Adrenal gland (tissue), 12 donors: ENCODE measurements around the gene TMEM132D. TPM values are rescaled to one million over a fixed set of nuclear protein-coding genes. Genes with fewer than 3 reads are reported as not detected.

Source experiments
- DNase-seq, 7 donors: peaks; one replicate each; pipeline ENCODE4 v3.0.0-alpha.2; 2019 to 2020
- H3K27ac ChIP-seq, 5 donors: fragments of 200-600 bp; sonication (generic) in 4 of 5; 1 replicate in 3 of 5; 2 replicates in 2 of 5; pipeline versions ENCODE4 v1.5.1 to v1.8.0; 2016 to 2020; ENCODE audit warnings: mild to moderate bottlenecking in 1 of 5
- H3K27me3 ChIP-seq: fragments of 200-600 bp; 2 replicates; pipeline ENCODE4 v1.8.0; 2021
- H3K36me3 ChIP-seq, 2 donors: fragments of 200-600 bp; replicated peaks in 1 of 2; 1 replicate in 1 of 2; 2 replicates in 1 of 2; pipeline versions ENCODE4 v1.5.1 to v1.8.0; 2018 to 2022
- H3K4me1 ChIP-seq, 2 donors: fragments of 200-600 bp; replicated peaks in 1 of 2; 1 replicate in 1 of 2; 2 replicates in 1 of 2; pipeline versions ENCODE4 v1.5.1 to v1.8.0; 2018 to 2021
- H3K4me3 ChIP-seq, 4 donors: fragments of 200-600 bp; sonication (generic) in 3 of 4; one replicate each; pipeline ENCODE4 v1.5.1; 2016 to 2018
- H3K9me3 ChIP-seq, 3 donors: fragments of 200-600 bp; sonication (generic) in 1 of 3; replicated peaks in 1 of 3; 1 replicate in 2 of 3; 2 replicates in 1 of 3; pipeline versions ENCODE4 v1.5.1 to v1.8.0; 2016 to 2021
- CTCF ChIP-seq, 6 experiments: fragments of 450-650 bp in 4 of 6; fragments of 200-600 bp in 2 of 6; sonication (generic) in 1 of 6; IDR thresholded peaks; 1 replicate in 5 of 6; 2 replicates in 1 of 6; pipeline versions ENCODE4 v1.5.1 to v1.8.0; 2016 to 2021; ENCODE audit warnings: antibody characterized with exemption in 6 of 6, mild to moderate bottlenecking in 2 of 6, moderate library complexity in 1 of 6
- POLR2A ChIP-seq, 2 donors: fragments of 450-650 bp; IDR thresholded peaks; one replicate each; pipeline ENCODE4 v1.6.1; 2017; ENCODE audit warnings: antibody characterized with exemption in 2 of 2, mild to moderate bottlenecking in 2 of 2, moderate library complexity in 1 of 2
- WGBS, 4 donors: extraction: QIAGEN DNeasy Blood & Tissue Kit in 2 of 4; methylation state at CpG; one replicate each; pipeline versions ENCODE4 v1.1.5 to v1.1.7; 2013 to 2017; 5-methylcytosine and 5-hydroxymethylcytosine counted together
- intact Hi-C, 2 donors: fragments of 100-400 bp; cut with DNase I; formaldehyde crosslinking; loops; one replicate each; pipeline versions ENCODE4 v1.14.1 to v1.15.0; 2022 to 2023
- polyA plus RNA-seq, 3 donors: library from polyadenylated mRNA; stranded (reverse); fragments of 200-250 nt in 2 of 3; fragments of 350-450 nt in 1 of 3; fragmentation: Illumina TruSeq in 1 of 3; extraction: RNeasy Lipid Tissue Mini Kit (QIAGEN cat#74804) in 1 of 3; gene quantifications; one replicate each; pipeline ENCODE4 v1.2.3, GENCODE V29; 2013 to 2014
- total RNA-seq, 9 donors: library from RNA; depleted of rRNA in 4 of 9; stranded (reverse); fragments of >200 nt in 4 of 9; fragments of 120-200 nt in 1 of 9; fragmentation: NEBNext Ultra II Directional in 1 of 9; extraction: Animal tissue kit (Norgen Biotek cat#: 25700) in 1 of 9; gene quantifications; one replicate each; pipeline versions ENCODE4 v1.1.0 to v1.2.4, GENCODE V29; 2013 to 2023
- donor health status: healthy with polysubstance abuse.
- donor health status: Bipolar disorder and iron deficiency.
- donor health status: DM: yes; HTN: yes; CAD: no.
- donor health status: DM: no; HTN: no; CAD: no.
- donor health status: DM: no; HTN: no; CAD: no.
- donor health status: DM: yes; HTN: yes; CAD: no.

The TMEM132D gene
- total and polyA plus RNA-seq, 12 donors, result 0.03 to 0.83 (median 0.35) TPM; not detected in 8

GRCh38 chr12:129401572-129401971 lies 502.3 kb downstream of the TMEM132D start:
- Histone ChIP-seq H3K36me3 (no peaks in the 10 kb centered on the region), H3K27ac (no peak overlapping the region), H3K9me3 (no peaks in the 10 kb centered on the region), H3K27me3 (no peaks in the 10 kb centered on the region), H3K4me1 (no peaks in the 10 kb centered on the region), H3K4me3 (no peak overlapping the region)
- 47 to 58% (median 49%) methylated on average over 4 of the region's 4 CpGs for WGBS, 4 donors
- no peak for DNase-seq
- TF ChIP-seq POLR2A (IDR thresholded peaks at IDR 0.05) (no peak), CTCF (IDR thresholded peaks at IDR 0.05) (no peak)
- intact Hi-C loops, result no loop called here

GRCh38 chr12:129394177-129394825 lies 509.5 kb downstream of the TMEM132D start:
- no peaks in the 10 kb centered on the region for H3K9me3 ChIP-seq
- 65 to 70% (median 69%) methylated on average over 16 of the region's 16 CpGs for WGBS, 4 donors

GRCh38 chr12:129393357-129393937 lies 510.4 kb downstream of the TMEM132D start:
- TF ChIP-seq POLR2A (IDR thresholded peaks at IDR 0.05) (no peak), CTCF (IDR thresholded peaks at IDR 0.05) (no peak)
- no peaks in the 10 kb centered on the region for H3K9me3 ChIP-seq

More at GRCh38 chr12:129394177-129394825, 509.5 kb downstream of the TMEM132D start:
- no peaks in the 10 kb centered on the region for H3K4me1 ChIP-seq
- no peak overlapping the region for H3K4me3 ChIP-seq
- no peak for TF ChIP-seq CTCF (IDR thresholded peaks at IDR 0.05)
- no peak for DNase-seq
- H3K36me3 ChIP-seq, result no peaks in the 10 kb centered on the region
- H3K27me3 ChIP-seq, result no peaks in the 10 kb centered on the region
- no peak overlapping the region for H3K27ac ChIP-seq
- intact Hi-C loops, result no loop called here

GRCh38 chr12:129385637-129385990 lies 518.2 kb downstream of the TMEM132D start:
- Histone ChIP-seq H3K27me3 (no peaks in the 10 kb centered on the region), H3K27ac (no peak overlapping the region), H3K4me3 (no peak overlapping the region), H3K9me3 (no peaks in the 10 kb centered on the region), H3K4me1 (no peaks in the 10 kb centered on the region), H3K36me3 (no peaks in the 10 kb centered on the region)
- intact Hi-C loops, result no loop called here
- WGBS, 4 donors, result 50 to 80% (median 69%) methylated on average over 1 of the region's 1 CpG
- no peak for DNase-seq
- TF ChIP-seq POLR2A (IDR thresholded peaks at IDR 0.05) (no peak), CTCF (IDR thresholded peaks at IDR 0.05) (no peak)

More at GRCh38 chr12:129393357-129393937, 510.4 kb downstream of the TMEM132D start:
- intact Hi-C loops, result no loop called here
- no peaks in the 10 kb centered on the region for H3K4me1 ChIP-seq
- WGBS, 4 donors, result 44 to 60% (median 53%) methylated on average over 5 of the region's 5 CpGs
- H3K27me3 ChIP-seq, result no peaks in the 10 kb centered on the region
- DNase-seq, result no peak
- H3K4me3 ChIP-seq, result no peak overlapping the region
- H3K36me3 ChIP-seq, result no peaks in the 10 kb centered on the region
- no peak overlapping the region for H3K27ac ChIP-seq
